Keratinocyte (primary cell): ENCODE results near the gene DTL.

Experiments used
- EZH2 ChIP-seq: IDR thresholded peaks from one replicate; pipeline ENCODE4 v1.6.1; 2012; ENCODE audit warnings: inconsistent platforms, mild to moderate bottlenecking, low read length, moderate library complexity
- TF ChIP-seq, protein P1 (sequence below), 3 experiments: IDR thresholded peaks in 1 of 3; conservative IDR thresholded peaks in 1 of 3; optimal IDR thresholded peaks in 1 of 3; 2 replicates in 2 of 3; 3 replicates in 1 of 3; pipeline versions ENCODE3 to v1.5.1; 2011; ENCODE audit warnings: low read length in 3 of 3, mild to moderate bottlenecking in 3 of 3, moderate library complexity in 2 of 3, control low read depth in 1 of 3, inconsistent platforms in 1 of 3; ENCODE audit not compliant: insufficient read depth in 2 of 3; ENCODE audit errors: extremely low read depth in 1 of 3

DNA sequence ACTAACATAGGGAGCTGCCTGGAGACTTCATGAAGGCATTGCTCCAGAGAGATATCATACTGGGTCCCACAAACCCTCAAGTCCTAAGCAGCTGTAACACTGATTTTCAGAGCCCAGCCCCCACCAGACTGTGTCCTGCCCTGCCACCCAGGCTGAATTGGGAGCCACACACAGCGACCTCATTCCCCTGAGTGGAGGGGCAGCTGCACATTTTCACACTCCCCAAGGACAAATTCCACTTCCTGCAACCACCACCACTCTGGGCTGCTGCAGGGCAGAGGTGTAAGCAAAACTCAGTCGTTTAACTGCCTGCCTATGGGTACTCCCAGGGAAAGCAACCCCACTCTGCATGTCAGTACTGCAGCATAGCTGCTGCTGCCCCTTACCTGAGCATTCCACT is 19.8 kb downstream of the DTL start:
- TF ChIP-seq, protein P1, sequence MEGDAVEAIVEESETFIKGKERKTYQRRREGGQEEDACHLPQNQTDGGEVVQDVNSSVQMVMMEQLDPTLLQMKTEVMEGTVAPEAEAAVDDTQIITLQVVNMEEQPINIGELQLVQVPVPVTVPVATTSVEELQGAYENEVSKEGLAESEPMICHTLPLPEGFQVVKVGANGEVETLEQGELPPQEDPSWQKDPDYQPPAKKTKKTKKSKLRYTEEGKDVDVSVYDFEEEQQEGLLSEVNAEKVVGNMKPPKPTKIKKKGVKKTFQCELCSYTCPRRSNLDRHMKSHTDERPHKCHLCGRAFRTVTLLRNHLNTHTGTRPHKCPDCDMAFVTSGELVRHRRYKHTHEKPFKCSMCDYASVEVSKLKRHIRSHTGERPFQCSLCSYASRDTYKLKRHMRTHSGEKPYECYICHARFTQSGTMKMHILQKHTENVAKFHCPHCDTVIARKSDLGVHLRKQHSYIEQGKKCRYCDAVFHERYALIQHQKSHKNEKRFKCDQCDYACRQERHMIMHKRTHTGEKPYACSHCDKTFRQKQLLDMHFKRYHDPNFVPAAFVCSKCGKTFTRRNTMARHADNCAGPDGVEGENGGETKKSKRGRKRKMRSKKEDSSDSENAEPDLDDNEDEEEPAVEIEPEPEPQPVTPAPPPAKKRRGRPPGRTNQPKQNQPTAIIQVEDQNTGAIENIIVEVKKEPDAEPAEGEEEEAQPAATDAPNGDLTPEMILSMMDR (optimal IDR thresholded peaks at IDR 0.05 in 1 of 3, IDR thresholded peaks at IDR 0.05 in 1 of 3, conservative IDR thresholded peaks at IDR 0.05 in 1 of 3; ENCODE audit: extremely low read depth in 1 of 3, insufficient read depth in 2 of 3, low read length in 3 of 3): no peak
- no peak for TF ChIP-seq EZH2
